ENCODE data around the gene KDM5B.
A peak's percentile ranks its signal among the peaks of the same experiment; 100 is the strongest.
"Not testable (repeated sequence)": the region's sequence is repeated elsewhere in the genome, so short reads cannot be mapped to it uniquely, and the experiment has no call there.

Gene KDM5B

DNA sequence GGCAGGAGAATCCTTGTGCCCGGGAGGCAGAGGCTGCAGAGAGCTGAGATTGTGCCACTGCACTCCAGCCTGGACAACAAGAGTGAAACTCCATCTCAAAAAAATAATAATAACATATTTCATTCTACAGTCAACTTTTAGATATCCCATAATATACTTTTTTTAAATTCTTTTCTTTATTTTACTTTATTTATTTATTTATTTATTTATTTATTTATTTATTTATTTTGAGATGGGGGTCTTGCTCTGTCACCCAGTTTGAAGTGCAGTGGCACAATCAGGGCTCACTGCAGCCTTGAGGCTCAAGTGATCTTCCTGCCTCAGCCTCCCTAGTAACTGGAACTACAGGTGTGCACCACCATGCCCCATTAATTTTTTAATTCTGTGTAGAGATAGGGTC is 94.0 kb downstream of the KDM5B start:
- not testable (repeated sequence) for DNase-seq

- DNase-seq, result no peak
Measured at GRCh38 chr1:202713110-202713509, 95.1 kb downstream of the KDM5B start.

DNA sequence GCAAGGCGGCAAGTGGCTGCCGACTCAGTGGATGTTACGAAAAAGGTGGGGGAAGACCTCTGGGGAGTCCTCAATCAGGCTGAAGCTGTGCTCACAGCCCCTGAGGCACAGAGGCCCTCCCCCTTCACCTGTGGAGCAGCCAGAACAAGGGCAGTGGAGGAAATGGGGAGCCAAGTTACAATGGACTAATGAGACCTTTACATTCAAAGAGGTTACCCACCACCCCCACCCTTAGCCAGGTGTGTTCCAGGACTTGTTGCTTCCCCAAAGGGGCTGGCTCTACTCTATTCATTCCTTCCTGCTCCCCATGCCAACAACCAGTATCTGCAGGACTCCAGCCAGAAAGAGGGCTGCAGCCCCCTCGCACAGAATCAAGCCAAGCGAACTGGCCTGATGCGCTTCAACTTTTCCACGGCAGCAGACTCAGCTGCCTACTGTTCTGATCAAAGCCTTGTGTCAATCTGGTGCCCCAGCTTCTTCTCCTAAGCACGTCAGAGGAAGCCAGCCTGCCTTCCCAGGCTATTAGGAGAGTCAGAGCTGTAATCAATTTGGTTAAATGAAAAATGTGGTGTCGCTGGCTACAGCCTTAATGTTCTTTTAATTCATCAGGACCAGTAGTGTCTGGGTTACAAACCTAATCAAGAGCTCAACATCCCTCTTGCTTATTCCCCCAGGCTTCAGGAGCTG is 96.1 kb downstream of the KDM5B start:
- DNase-seq, result peak in 1 of 56 donors; percentile 13

DNA sequence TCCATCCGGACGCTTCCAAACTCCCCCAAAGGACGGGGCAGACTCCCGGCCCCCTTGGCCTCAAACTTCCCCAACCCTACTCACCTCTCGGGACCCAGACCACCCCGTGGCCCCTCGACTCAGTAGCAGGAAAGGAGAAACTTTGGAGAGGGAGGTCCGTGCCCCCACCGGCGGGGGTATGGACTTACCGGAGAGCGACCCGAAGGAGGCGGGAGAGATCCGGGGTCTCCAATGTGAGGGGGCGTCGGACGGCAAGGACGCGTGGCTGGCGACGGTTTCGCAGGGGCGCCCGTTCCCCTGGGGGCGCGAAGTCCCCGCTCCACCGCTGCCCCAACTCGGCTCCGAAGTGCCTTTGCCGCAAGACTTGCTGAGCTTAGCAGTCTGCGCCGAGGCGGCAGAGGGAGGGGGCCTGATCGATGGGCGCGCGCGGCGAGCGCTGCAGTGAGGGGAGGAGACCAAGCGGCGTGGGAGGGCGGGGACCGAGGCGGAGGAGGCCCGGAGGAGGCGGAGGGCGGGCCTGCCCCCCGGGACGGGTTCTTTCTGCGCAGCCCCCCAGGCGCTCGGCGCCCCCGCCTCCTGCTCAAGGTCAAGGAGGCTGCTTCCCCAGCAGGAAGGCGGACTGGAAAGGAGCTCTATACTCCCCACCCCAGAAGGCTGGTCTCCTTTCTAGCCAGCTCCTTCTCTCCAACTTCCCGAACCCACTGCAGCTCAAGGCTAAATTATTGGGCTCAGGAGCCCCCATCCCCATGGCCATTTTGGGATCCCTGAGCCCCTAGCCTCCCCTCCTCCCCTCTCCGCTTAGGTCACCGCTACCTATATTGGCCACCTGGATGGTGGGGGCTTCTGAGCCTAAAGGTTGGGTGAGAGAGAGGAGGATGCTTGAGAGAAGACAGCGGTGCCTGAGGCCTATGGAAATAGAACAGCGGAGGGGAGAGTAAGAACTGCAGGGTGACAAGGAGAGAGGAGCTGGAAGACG is 97.9 kb downstream of the KDM5B start, which contains the start of gene SYT2:
Gene SYT2, minus strand, starts transcription at position 385 of the 976 bp plus-strand sequence. CDS start 104,682 bp downstream, outside the sequence.
- DNase-seq, result peak in 14 of 56 donors; percentile 3 to 60 (median 26)

- DNase-seq, result no peak
Measured at GRCh38 chr1:202709276-202710041, 98.8 kb downstream of the KDM5B start.

GRCh38 chr1:202708456-202709275 is 99.6 kb downstream of the KDM5B start:
- no peak for DNase-seq

DNA sequence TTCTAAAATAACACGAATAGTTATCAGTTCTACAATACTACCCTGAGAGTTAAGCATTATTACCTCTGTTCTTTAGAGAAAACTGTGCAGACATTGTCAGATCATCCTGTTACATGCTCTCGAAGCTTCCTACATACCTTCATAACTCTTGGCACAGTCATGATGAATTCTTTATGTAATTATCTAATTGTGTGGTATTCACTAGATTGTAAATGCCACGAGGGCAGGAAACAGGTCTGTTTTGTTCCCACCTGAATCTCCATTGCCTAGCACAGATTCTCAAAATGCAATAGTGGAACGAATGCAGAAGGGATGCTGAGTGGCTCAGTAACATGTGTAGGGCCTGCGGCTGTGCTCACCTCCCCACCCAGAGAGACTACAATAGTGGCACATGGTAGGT is 101.4 kb downstream of the KDM5B start:
- no peak for DNase-seq

- DNase-seq, result no peak
Measured at GRCh38 chr1:202704601-202705000, 103.6 kb downstream of the KDM5B start.

DNA sequence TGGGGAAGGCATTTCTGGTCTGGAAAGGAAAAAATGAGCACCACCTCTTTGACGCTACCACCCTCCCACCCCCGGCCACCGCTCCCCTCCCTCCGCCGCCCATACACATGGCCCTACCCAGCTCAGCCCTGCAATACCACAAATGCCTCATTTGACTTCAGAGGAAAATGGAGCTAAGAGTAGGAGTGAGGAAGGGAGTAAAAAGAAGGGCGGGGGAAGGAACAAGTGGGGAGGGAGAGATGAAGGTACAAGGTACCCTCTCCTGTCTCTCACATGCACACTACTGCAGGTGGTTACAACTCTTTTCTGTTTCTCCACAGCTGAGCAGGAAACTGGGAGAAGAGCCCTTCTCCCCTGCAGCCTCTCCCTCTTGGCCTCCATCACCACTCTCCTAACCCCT is 105.0 kb downstream of the KDM5B start:
- DNase-seq, result peak in 1 of 56 donors; percentile 6

DNA sequence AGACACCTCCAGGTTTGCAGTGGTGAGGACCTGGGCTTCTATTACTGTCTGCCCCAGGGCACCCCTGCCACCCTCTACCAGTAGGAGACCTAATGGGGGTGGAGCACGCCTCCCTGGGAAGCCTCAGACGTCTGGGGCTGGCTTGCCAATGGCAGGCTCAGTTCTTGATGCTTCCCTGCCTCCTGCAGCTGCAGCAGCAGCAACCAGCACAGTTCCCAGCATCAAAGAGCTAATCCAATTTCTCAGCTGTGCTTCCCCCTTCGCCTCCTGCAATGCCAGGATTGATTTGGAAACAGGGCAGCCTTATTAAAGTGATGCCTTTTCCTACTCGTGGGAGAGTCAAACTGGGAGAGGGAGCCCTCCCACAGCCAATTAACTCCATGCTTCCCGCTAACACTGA is 106.1 kb downstream of the KDM5B start:
- DNase-seq, result peak in 5 of 56 donors; percentile 15 to 25 (median 19)

DNA sequence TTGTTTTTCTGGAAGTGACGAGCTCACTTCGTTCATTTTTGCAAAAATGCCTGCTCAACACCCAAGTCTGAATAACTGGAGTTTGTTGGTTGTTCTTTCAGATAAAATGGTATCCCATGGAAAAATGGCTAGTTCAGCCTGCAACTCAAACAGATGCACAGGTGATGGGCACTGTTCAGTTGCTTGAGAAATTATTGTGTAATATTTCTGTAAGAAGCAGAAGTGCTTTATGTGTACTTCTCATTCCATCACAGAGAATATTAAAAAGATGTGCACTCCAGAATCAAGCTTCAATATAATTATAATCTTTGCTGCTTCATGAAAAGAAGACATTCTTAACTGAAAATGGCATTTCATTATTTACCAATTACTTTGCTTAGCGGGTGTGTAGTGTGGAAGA is 107.0 kb downstream of the KDM5B start:
- no peak for DNase-seq

GRCh38 chr1:202700061-202700460 is 108.2 kb downstream of the KDM5B start:
- DNase-seq, result no peak

GRCh38 chr1:202698276-202698675 is 109.9 kb downstream of the KDM5B start:
- no peak for DNase-seq

GRCh38 chr1:202697038-202697437 is 111.2 kb downstream of the KDM5B start:
- DNase-seq, result no peak

DNA sequence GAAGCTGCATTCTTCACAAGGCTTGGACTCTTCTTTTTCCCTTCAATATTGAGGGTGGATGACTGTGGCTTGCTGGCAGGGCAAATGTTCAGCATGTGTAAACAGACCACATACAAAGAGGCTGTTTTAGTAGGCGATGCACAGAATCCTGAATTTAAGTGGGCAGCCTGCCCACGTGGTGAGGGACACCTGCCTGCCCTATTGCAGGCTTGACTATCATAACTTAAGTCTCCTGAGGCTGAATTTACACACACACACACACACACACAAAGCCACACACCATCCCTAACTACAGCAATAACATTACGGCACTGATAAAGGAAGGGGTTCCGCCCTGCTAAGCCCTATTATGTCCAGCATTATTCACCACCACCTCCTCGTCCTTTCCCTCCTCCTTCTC is 113.9 kb downstream of the KDM5B start:
- DNase-seq, result no peak

GRCh38 chr1:202692959-202693555 is 115.2 kb downstream of the KDM5B start:
- DNase-seq, result peak in 23 of 56 donors; percentile 4 to 74 (median 23)

DNA sequence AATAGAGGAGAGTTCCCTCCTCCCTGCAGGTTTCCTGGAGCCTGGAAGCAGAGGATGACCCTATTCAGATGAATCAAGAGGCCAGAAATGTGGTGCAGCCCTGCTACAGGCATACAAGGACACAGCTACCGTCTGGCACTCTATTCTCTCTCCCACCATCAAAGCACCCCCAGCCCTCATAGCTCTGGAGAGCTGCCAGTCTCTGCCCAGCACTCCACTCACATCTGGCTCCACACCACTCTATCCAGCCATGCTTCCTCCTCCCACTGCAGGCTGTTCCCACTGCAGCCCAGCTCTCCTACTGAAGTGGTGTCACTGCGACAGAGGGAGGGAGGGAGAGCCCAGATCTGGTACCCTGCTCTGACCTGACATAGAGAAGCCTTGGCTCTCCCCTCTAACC is 116.4 kb downstream of the KDM5B start:
- no peak for DNase-seq

- no peak for DNase-seq
Measured at GRCh38 chr1:202689493-202690342, 118.5 kb downstream of the KDM5B start.

DNA sequence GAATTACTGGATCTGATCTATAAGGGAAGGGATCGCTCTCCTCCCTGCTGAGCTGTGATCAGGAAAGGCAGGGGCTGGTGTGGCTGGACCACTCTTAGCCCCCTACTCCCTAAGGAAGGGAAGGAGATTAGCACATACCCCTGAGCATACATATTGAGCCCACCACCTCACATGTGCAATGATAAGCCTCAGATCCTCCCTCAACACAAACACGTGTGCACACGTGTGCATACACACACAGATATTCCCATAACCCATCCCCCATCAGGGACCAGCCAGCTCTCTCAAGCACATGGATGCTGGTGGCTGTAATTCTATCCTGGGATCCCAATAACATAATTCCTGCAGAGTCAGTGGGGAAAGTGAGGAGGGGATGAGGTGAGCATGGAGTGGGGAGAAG is 119.1 kb downstream of the KDM5B start:
- no peak for DNase-seq

All from nucleus accumbens (tissue), 56 donors.